Ovary (tissue), 3 donors: ENCODE data around the gene IQCC.

Experiments
- EP300 ChIP-seq: sonication (generic); formaldehyde crosslinking; IDR thresholded peaks from one replicate; pipeline ENCODE4 v1.6.1; 2017; ENCODE audit warnings: antibody characterized with exemption
- TF ChIP-seq, protein P1 (sequence below), 3 donors: fragments of 450-650 bp in 2 of 3; fragments of 200-600 bp in 1 of 3; IDR thresholded peaks; one replicate each; pipeline versions ENCODE4 v1.5.1 to v1.8.0; 2016 to 2022; ENCODE audit warnings: antibody characterized with exemption in 3 of 3, mild to moderate bottlenecking in 1 of 3
- donor health status: DM: no; HTN: no; CAD: no.

DNA sequence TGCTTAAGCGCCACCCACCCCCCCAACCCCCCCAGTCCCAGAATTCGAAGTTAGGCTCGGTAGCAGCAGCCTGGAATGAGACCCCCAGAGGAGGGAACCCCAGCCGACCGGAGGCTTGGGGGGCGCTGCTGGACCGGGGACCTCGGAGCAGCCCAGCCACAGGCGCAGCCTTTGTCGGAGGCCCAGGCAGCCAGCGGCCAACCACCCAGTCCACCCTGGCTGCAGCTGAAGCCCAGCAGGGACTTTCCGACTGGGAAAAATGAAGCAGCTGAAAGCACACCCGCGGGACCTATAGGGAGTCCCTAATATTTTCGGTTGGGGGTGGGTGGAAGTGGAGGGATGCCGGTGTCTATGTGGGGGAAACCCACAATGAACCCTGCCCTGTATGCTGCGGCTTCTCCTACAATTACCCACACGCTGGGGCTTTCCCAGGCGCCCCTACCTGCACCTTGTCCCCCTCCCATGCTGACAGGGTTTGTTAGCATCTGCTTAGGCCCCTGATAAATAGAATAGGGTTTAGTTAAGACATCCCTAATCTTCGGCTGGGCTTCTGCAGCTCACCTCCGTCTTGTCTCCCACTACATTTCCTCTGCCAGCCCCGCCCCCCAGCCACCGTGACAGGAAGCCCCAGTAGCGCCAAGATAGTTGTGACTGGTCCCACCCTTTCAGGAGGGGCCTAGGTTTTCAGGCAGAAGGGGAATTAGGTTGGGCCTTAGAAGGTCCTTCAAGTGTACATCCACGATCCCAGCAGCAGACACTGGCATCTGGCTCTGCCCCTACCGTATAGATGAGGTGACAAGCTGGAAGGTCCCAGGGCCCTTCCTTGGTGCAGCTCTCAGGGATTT, 4.2 kb upstream of the IQCC start:
- TF ChIP-seq, protein P1, sequence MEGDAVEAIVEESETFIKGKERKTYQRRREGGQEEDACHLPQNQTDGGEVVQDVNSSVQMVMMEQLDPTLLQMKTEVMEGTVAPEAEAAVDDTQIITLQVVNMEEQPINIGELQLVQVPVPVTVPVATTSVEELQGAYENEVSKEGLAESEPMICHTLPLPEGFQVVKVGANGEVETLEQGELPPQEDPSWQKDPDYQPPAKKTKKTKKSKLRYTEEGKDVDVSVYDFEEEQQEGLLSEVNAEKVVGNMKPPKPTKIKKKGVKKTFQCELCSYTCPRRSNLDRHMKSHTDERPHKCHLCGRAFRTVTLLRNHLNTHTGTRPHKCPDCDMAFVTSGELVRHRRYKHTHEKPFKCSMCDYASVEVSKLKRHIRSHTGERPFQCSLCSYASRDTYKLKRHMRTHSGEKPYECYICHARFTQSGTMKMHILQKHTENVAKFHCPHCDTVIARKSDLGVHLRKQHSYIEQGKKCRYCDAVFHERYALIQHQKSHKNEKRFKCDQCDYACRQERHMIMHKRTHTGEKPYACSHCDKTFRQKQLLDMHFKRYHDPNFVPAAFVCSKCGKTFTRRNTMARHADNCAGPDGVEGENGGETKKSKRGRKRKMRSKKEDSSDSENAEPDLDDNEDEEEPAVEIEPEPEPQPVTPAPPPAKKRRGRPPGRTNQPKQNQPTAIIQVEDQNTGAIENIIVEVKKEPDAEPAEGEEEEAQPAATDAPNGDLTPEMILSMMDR (IDR thresholded peaks at IDR 0.05): no peak
- TF ChIP-seq EP300: no peak
